ENCODE measurements around the gene COA1.
A peak's percentile ranks its signal among the peaks of the same experiment; 100 is the strongest.
"Not testable (repeated sequence)": the region's sequence is repeated elsewhere in the genome, so short reads cannot be mapped to it uniquely, and the experiment has no call there.

COA1 gene

GRCh38 chr7:43735403-43735801 lies 6.1 kb upstream of the COA1 start:
- TF ChIP-seq CTCF (IDR thresholded peaks at IDR 0.05; ENCODE audit: insufficient read depth, low read depth, low read length, missing control alignments), result no peak
- no peak for DNase-seq (ENCODE audit: low read depth)
- no peak overlapping the region for H3K4me3 ChIP-seq (ENCODE audit: low read length)

GRCh38 chr7:43734575-43735332 lies 5.4 kb upstream of the COA1 start:
- not testable (repeated sequence) for DNase-seq (ENCODE audit: low read depth); H3K4me3 ChIP-seq (ENCODE audit: low read length)

GRCh38 chr7:43731494-43731893 lies 2.2 kb upstream of the COA1 start:
- not testable (repeated sequence) for DNase-seq (ENCODE audit: low read depth); H3K4me3 ChIP-seq (ENCODE audit: low read length)

- no peak for TF ChIP-seq CTCF (IDR thresholded peaks at IDR 0.05; ENCODE audit: insufficient read depth, low read depth, low read length, missing control alignments)
These were observed 563 bp upstream of the COA1 start for GRCh38 chr7:43729924-43730248.

GRCh38 chr7:43727494-43727893 lies 1.8 kb downstream of the COA1 start:
- no peak overlapping the region for H3K4me3 ChIP-seq (ENCODE audit: low read length)
- no peak for TF ChIP-seq CTCF (IDR thresholded peaks at IDR 0.05; ENCODE audit: insufficient read depth, low read depth, low read length, missing control alignments)
- DNase-seq (ENCODE audit: low read depth), result no peak

More at GRCh38 chr7:43729924-43730248, 563 bp upstream of the COA1 start:
- H3K4me3 ChIP-seq (ENCODE audit: low read length), result peak overlapping the region; percentile 89
- DNase-seq (ENCODE audit: low read depth), result no peak

- DNase-seq (ENCODE audit: low read depth), result no peak
- TF ChIP-seq CTCF (IDR thresholded peaks at IDR 0.05; ENCODE audit: insufficient read depth, low read depth, low read length, missing control alignments), result no peak
- H3K4me3 ChIP-seq (ENCODE audit: low read length), result no peak overlapping the region
These were observed 2.3 kb downstream of the COA1 start for GRCh38 chr7:43727003-43727402.

GRCh38 chr7:43726466-43726865 lies 2.9 kb downstream of the COA1 start:
- no peak for DNase-seq (ENCODE audit: low read depth)
- no peak for TF ChIP-seq CTCF (IDR thresholded peaks at IDR 0.05; ENCODE audit: insufficient read depth, low read depth, low read length, missing control alignments)
- H3K4me3 ChIP-seq (ENCODE audit: low read length), result no peak overlapping the region

GRCh38 chr7:43725251-43725650 lies 4.1 kb downstream of the COA1 start:
- no peak for TF ChIP-seq CTCF (IDR thresholded peaks at IDR 0.05; ENCODE audit: insufficient read depth, low read depth, low read length, missing control alignments)
- no peak for DNase-seq (ENCODE audit: low read depth)

More at GRCh38 chr7:43725251-43725650, 4.1 kb downstream of the COA1 start:
- H3K4me3 ChIP-seq (ENCODE audit: low read length), result no peak overlapping the region
